WTC11 (cell line): Measurements from ENCODE around the gene LCN15. TPM values are rescaled to one million over a fixed set of nuclear protein-coding genes. Genes with fewer than 3 reads are reported as not detected.
"Not testable (repeated sequence)": the region's sequence is repeated elsewhere in the genome, so short reads cannot be mapped to it uniquely, and the experiment has no call there.

ENCODE experiments used
- ATAC-seq: fragments of 200-7000 bp; cut with Tn5 transposase; 2 replicates; pipeline ENCODE4 v1.10.0; 2021; ENCODE audit warnings: mild to moderate bottlenecking, moderate library complexity
- CTCF ChIA-PET: fragments of 300-600 bp; sonication (Branson Sonifier 250); formaldehyde crosslinking; loops from one replicate; lab custom pipeline; 2021; ENCODE audit warnings: antibody characterized with exemption; lab: Charles Lee
- POLR2A ChIA-PET: fragments of 350-600 bp; sonication (Branson Sonifier 250); formaldehyde crosslinking; loops from one replicate; lab custom pipeline; 2021; ENCODE audit warnings: antibody characterized with exemption; lab: Charles Lee
- DNase-seq: peaks from one replicate; pipeline ENCODE4 v3.0.0; 2021; ENCODE audit warnings: low spot score
- H3K27ac Mint-ChIP-seq: 2 replicates; pipeline ENCODE4 v1.8.0; 2021; ENCODE audit warnings: mixed read lengths
- H3K27me3 Mint-ChIP-seq: 2 replicates; pipeline ENCODE4 v1.8.0; 2021; ENCODE audit warnings: low read depth, mild to moderate bottlenecking, moderate library complexity, mixed read lengths
- H3K36me3 Mint-ChIP-seq: 2 replicates; pipeline ENCODE4 v1.8.0; 2021; ENCODE audit warnings: mixed read lengths
- H3K4me1 Mint-ChIP-seq: 2 replicates; pipeline ENCODE4 v1.8.0; 2022; ENCODE audit warnings: mixed read lengths
- H3K4me3 Mint-ChIP-seq: 2 replicates; pipeline ENCODE4 v1.8.0; 2021; ENCODE audit warnings: mild to moderate bottlenecking, moderate library complexity, mixed read lengths
- H3K9me3 Mint-ChIP-seq: 2 replicates; pipeline ENCODE4 v1.8.0; 2021; ENCODE audit warnings: mixed read lengths
- ATF2 ChIP-seq: sonication (generic); formaldehyde crosslinking; IDR thresholded peaks from 2 replicates; pipeline ENCODE4 v1.8.1; 2022; ENCODE audit warnings: low read depth, missing genetic modification reagents, borderline replicate concordance
- CTCF ChIP-seq: fragments of 200-600 bp; IDR thresholded peaks from 2 replicates; pipeline ENCODE4 v1.8.0; 2022; ENCODE audit warnings: antibody characterized with exemption
- ETV6 ChIP-seq: sonication (generic); formaldehyde crosslinking; IDR thresholded peaks from 2 replicates; pipeline ENCODE4 v1.8.1; 2022; ENCODE audit warnings: mild to moderate bottlenecking, missing genetic modification reagents
- GABPB1 ChIP-seq: sonication (generic); formaldehyde crosslinking; IDR thresholded peaks from 2 replicates; pipeline ENCODE4 v1.8.1; 2023; ENCODE audit warnings: mild to moderate bottlenecking, missing genetic modification reagents
- IRF1 ChIP-seq: sonication (generic); formaldehyde crosslinking; IDR thresholded peaks from 2 replicates; pipeline ENCODE4 v1.8.0; 2023; ENCODE audit warnings: missing genetic modification reagents
- MXD4 ChIP-seq: fragments of 250-450 bp; sonication (Bioruptor Pico); IDR thresholded peaks from 2 replicates; pipeline ENCODE4 v1.8.0; 2021; ENCODE audit warnings: mild to moderate bottlenecking, moderate library complexity, borderline replicate concordance
- RORB ChIP-seq: fragments of 250-450 bp; sonication (Bioruptor Pico); IDR thresholded peaks from 2 replicates; pipeline ENCODE4 v1.9.0; 2021; ENCODE audit warnings: mild to moderate bottlenecking
- ZNF121 ChIP-seq: sonication (generic); formaldehyde crosslinking; IDR thresholded peaks from 2 replicates; pipeline ENCODE4 v1.8.0; 2023; ENCODE audit warnings: missing genetic modification reagents
- total RNA-seq: library from RNA; stranded (reverse); gene quantifications from 3 replicates; pipeline ENCODE4 v1.2.3, GENCODE V29; 2021

The LCN15 gene
- total RNA-seq, 1 experiment from 2014 or later, result 0.52 TPM

GRCh38 chr9:136789523-136789937 is 25.2 kb upstream of the LCN15 start (continued):
- no peak for TF ChIP-seq GABPB1
- TF ChIP-seq ATF2 (CRISPR knock-in tag), result no peak
- no peak for TF ChIP-seq ZNF121 (CRISPR knock-in tag)
- TF ChIP-seq, all 79 proteins: peak for 0

GRCh38 chr9:136788644-136789522 is 24.6 kb upstream of the LCN15 start:
- H3K36me3 Mint-ChIP-seq, DNase-seq, POLR2A ChIA-PET, H3K9me3 Mint-ChIP-seq, H3K27me3 Mint-ChIP-seq, ATAC-seq, H3K4me3 Mint-ChIP-seq: not testable (repeated sequence)
- peaks cover 19% of the 10 kb centered on the region for H3K4me1 Mint-ChIP-seq
- CTCF ChIA-PET, result interaction anchor here (0.6 to 2.0 kb wide), 3 partner anchors 240 to 331 kb away, joined by 3 to 5 read pairs (median 3); no protein-coding TSS in a partner anchor
- peak overlapping the region; percentile 51 for H3K27ac Mint-ChIP-seq

- Mint-ChIP-seq H3K27ac (peak overlapping the region; percentile 51), H3K9me3 (no peaks in the 10 kb centered on the region), H3K27me3 (peaks cover 4% of the 10 kb centered on the region), H3K36me3 (peaks cover 3% of the 10 kb centered on the region; the same call in 1 of the 2 replicates), H3K4me1 (peaks cover 14% of the 10 kb centered on the region), H3K4me3 (no peak overlapping the region)
- DNase-seq (peak; percentile 78), ATAC-seq (peak; percentile 2; the same call in 1 of the 2 replicates)
- POLR2A ChIA-PET, result no interaction called here
- CTCF ChIA-PET, result interaction anchor here (0.6 to 2.0 kb wide), 4 partner anchors 13 to 304 kb away, joined by 3 to 5 read pairs (median 3); no protein-coding TSS in a partner anchor
- TF ChIP-seq ETV6 (CRISPR knock-in tag) (no peak), MXD4 (CRISPR knock-in tag) (no peak), RORB (CRISPR knock-in tag) (no peak), CTCF (peak; percentile 85), IRF1 (CRISPR knock-in tag) (no peak), ATF2 (CRISPR knock-in tag) (no peak), GABPB1 (0 out of 2 replicates have a peak, but pooled peaks have one; percentile 9)
Observed at GRCh38 chr9:136787690-136788400, 23.5 kb upstream of the LCN15 start.

- ATAC-seq, DNase-seq, H3K36me3 Mint-ChIP-seq, POLR2A ChIA-PET, H3K27me3 Mint-ChIP-seq, H3K4me3 Mint-ChIP-seq, H3K9me3 Mint-ChIP-seq, H3K4me1 Mint-ChIP-seq, H3K27ac Mint-ChIP-seq: not testable (repeated sequence)
- CTCF ChIA-PET, result interaction anchor here (2.0 kb wide), 1 partner anchor 242 kb away, joined by 5 read pairs; no protein-coding TSS in a partner anchor
Observed at GRCh38 chr9:136786983-136787382, 22.7 kb upstream of the LCN15 start.
